HG03039 (cell line): ENCODE measurements around the gene DNASE1L2.
A peak's percentile ranks its signal among the peaks of the same experiment; 100 is the strongest.
"Not testable (repeated sequence)": the region's sequence is repeated elsewhere in the genome, so short reads cannot be mapped to it uniquely, and the experiment has no call there.

Experiments used
- ATAC-seq: cut with Tn5 transposase; IDR thresholded peaks from one replicate; pipeline ENCODE4 v1.9.1; 2021; ENCODE audit warnings: mild to moderate bottlenecking, moderate library complexity; ENCODE audit not compliant: unreplicated experiment

The DNASE1L2 gene

GRCh38 chr16:2238150-2238837 is 2.0 kb downstream of the DNASE1L2 start:
- no peak for ATAC-seq

GRCh38 chr16:2238838-2239675 is 2.8 kb downstream of the DNASE1L2 start:
- no peak for ATAC-seq

GRCh38 chr16:2240331-2240730 is 4.1 kb downstream of the DNASE1L2 start:
- ATAC-seq = not testable (repeated sequence)

- no peak for ATAC-seq
Measured at GRCh38 chr16:2242598-2242997, 6.4 kb downstream of the DNASE1L2 start.

- no peak for ATAC-seq
Measured at GRCh38 chr16:2243031-2243528, 6.8 kb downstream of the DNASE1L2 start.

GRCh38 chr16:2243781-2244180 is 7.5 kb downstream of the DNASE1L2 start:
- no peak for ATAC-seq

GRCh38 chr16:2244301-2244700 is 8.1 kb downstream of the DNASE1L2 start:
- no peak for ATAC-seq

- ATAC-seq = no peak
Measured at GRCh38 chr16:2244926-2245795, 8.9 kb downstream of the DNASE1L2 start.

- ATAC-seq = no peak
Measured at GRCh38 chr16:2246301-2246885, 10.1 kb downstream of the DNASE1L2 start.

GRCh38 chr16:2250652-2251295 is 14.5 kb downstream of the DNASE1L2 start:
- no peak for ATAC-seq

GRCh38 chr16:2251296-2252111 is 15.3 kb downstream of the DNASE1L2 start, which contains the start of gene ECI1:
Gene ECI1 (minus strand): TSS chr16:2251587. CDS start chr16:2251566, 21 bp downstream.
- peak; percentile 84 for ATAC-seq

GRCh38 chr16:2252806-2253148 is 16.5 kb downstream of the DNASE1L2 start:
- ATAC-seq = no peak

- no peak for ATAC-seq
Measured at GRCh38 chr16:2253293-2253692, 17.0 kb downstream of the DNASE1L2 start.

GRCh38 chr16:2256531-2257140 is 20.4 kb downstream of the DNASE1L2 start:
- ATAC-seq = no peak

GRCh38 chr16:2257726-2258125 is 21.5 kb downstream of the DNASE1L2 start:
- ATAC-seq = no peak

- ATAC-seq = not testable (repeated sequence)
Measured at GRCh38 chr16:2258530-2258929, 22.3 kb downstream of the DNASE1L2 start.

- ATAC-seq = no peak
Measured at GRCh38 chr16:2260250-2260649, 24.0 kb downstream of the DNASE1L2 start.

- not testable (repeated sequence) for ATAC-seq
Measured at GRCh38 chr16:2263026-2263425, 26.8 kb downstream of the DNASE1L2 start.

- ATAC-seq = not testable (repeated sequence)
Measured at GRCh38 chr16:2266887-2267286, 30.6 kb downstream of the DNASE1L2 start.
